ENCODE measurements around the gene PCDH8.

DNA sequence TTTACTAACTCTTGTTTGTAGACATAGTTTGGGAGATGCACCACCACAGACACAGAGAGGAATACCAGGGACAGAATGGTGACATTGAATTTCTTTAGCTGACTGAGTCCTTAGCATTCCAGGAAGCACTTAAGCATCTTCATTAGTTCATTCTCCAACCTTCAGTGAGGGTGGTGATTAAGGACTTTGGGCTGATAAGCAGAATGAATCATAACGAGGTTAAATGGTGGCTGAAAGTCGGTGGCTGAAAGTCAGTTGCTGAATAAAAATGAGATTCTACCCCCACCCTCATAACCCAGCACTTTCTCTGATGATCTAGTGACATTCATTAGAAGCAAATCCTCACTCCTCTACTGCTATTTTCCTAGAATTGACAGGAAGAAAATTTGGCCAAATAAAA is 10.6 kb downstream of the PCDH8 start:
- TF ChIP-seq, protein P1, sequence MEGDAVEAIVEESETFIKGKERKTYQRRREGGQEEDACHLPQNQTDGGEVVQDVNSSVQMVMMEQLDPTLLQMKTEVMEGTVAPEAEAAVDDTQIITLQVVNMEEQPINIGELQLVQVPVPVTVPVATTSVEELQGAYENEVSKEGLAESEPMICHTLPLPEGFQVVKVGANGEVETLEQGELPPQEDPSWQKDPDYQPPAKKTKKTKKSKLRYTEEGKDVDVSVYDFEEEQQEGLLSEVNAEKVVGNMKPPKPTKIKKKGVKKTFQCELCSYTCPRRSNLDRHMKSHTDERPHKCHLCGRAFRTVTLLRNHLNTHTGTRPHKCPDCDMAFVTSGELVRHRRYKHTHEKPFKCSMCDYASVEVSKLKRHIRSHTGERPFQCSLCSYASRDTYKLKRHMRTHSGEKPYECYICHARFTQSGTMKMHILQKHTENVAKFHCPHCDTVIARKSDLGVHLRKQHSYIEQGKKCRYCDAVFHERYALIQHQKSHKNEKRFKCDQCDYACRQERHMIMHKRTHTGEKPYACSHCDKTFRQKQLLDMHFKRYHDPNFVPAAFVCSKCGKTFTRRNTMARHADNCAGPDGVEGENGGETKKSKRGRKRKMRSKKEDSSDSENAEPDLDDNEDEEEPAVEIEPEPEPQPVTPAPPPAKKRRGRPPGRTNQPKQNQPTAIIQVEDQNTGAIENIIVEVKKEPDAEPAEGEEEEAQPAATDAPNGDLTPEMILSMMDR (IDR thresholded peaks at IDR 0.05) = no peak
- TF ChIP-seq POLR2A (IDR thresholded peaks at IDR 0.05) (no peak), POLR2AphosphoS5 (IDR thresholded peaks at IDR 0.05) (no peak)

Measured in gastroesophageal sphincter (tissue), 3 donors.